Heart right ventricle (tissue), 16 donors: ENCODE results near the gene ANKRD39. TPM values are rescaled to one million over a fixed set of nuclear protein-coding genes. Genes with fewer than 3 reads are reported as not detected.

ENCODE experiments used
- ATAC-seq, 8 donors: fragments of 200-7000 bp; cut with Tn5 transposase; one replicate each; pipeline ENCODE4 v1.9.1; 2020; ENCODE audit warnings: mild to moderate bottlenecking in 8 of 8, moderate library complexity in 8 of 8, moderate number of reproducible peaks in 1 of 8
- DNase-seq, 2 donors: peaks; one replicate each; pipeline ENCODE4 v3.0.0-alpha.2; 2020
- H3K27ac ChIP-seq, 10 donors: fragments of 200-600 bp; sonication (generic) in 2 of 10; one replicate each; pipeline versions ENCODE4 v1.5.0 to v1.8.0; 2020 to 2022; ENCODE audit warnings: mild to moderate bottlenecking in 3 of 10
- H3K27me3 ChIP-seq, 7 donors: fragments of 200-600 bp; one replicate each; pipeline ENCODE4 v1.8.0; 2021 to 2022; ENCODE audit warnings: mild to moderate bottlenecking in 2 of 7
- H3K36me3 ChIP-seq, 9 donors: fragments of 200-600 bp; sonication (generic) in 1 of 9; one replicate each; pipeline versions ENCODE4 v1.5.0 to v1.8.0; 2020 to 2022; ENCODE audit warnings: mild to moderate bottlenecking in 2 of 9
- H3K4me1 ChIP-seq, 9 donors: fragments of 200-600 bp; sonication (generic) in 1 of 9; one replicate each; pipeline versions ENCODE4 v1.5.0 to v1.8.0; 2020 to 2022; ENCODE audit warnings: mild to moderate bottlenecking in 4 of 9
- H3K4me3 ChIP-seq, 10 donors: fragments of 200-600 bp; sonication (generic) in 2 of 10; one replicate each; pipeline versions ENCODE4 v1.5.0 to v1.8.0; 2020 to 2022; ENCODE audit warnings: mild to moderate bottlenecking in 7 of 10, moderate library complexity in 2 of 10
- H3K9me3 ChIP-seq, 11 donors: fragments of 200-600 bp in 10 of 11; sonication (generic) in 2 of 11; one replicate each; pipeline versions ENCODE4 v1.5.0 to v1.8.0; 2013 to 2022; ENCODE audit warnings: mild to moderate bottlenecking in 2 of 11, control low read depth in 1 of 11, moderate library complexity in 1 of 11
- CTCF ChIP-seq, 9 donors: fragments of 200-600 bp; sonication (generic) in 2 of 9; IDR thresholded peaks; one replicate each; pipeline versions ENCODE4 v1.5.0 to v1.8.0; 2021 to 2022; ENCODE audit warnings: antibody characterized with exemption in 9 of 9, mild to moderate bottlenecking in 5 of 9, moderate library complexity in 1 of 9
- WGBS, 2 donors: extraction: QIAGEN DNeasy Blood & Tissue Kit; methylation state at CpG; one replicate each; pipeline ENCODE4 v1.1.7; 2013; ENCODE audit warnings: inconsistent platforms in 1 of 2; 5-methylcytosine and 5-hydroxymethylcytosine counted together
- intact Hi-C, 10 donors: fragments of 100-400 bp; cut with DNase I; formaldehyde crosslinking; loops; one replicate each; pipeline versions ENCODE4 v1.11.1 to v1.14.2; 2022
- microRNA-seq, 2 donors: library from miRNA; unstranded; fragments of <30 nt; microRNA quantifications; one replicate each; pipeline ENCODE4 v1.2.0, GENCODE V29; 2021
- polyA plus RNA-seq, 2 donors: library from polyadenylated mRNA; stranded (reverse); fragments of 200-250 nt; gene quantifications; one replicate each; pipeline ENCODE4 v1.2.3, GENCODE V29; 2013
- total RNA-seq, 10 donors: library from RNA; stranded (reverse); fragmentation: NEBNext Ultra II Directional in 3 of 10; extraction: Animal tissue kit (Norgen Biotek cat#: 25700) in 3 of 10; gene quantifications; one replicate each; pipeline versions ENCODE4 v1.2.1 to v1.2.4, GENCODE V29; 2021 to 2023
- donor health status: Arrhythmogenic right ventricular cardiomyopathy.
- donor health status: ischemic (EF 13 %, LVEDD 7.1; RV severe dilation, severe dysfunction).
- donor health status: healthy with polysubstance abuse.
- donor health status: DM: no; HTN: yes; CAD: no.
- donor health status: DM: no; HTN: no; CAD: no.
- donor health status: ischemic (EF 25% LVEDD 6.9; RV normal size, moderate dysfunction).
- donor health status: ischemic (EF 25% LVEDD 5.7; RV mildly dilated, moderate dysfunction).
- donor health status: healthy.
- donor health status: DM: yes; HTN: yes; CAD: no.
- donor health status: Ischemic cardiomyopathy.
- donor health status: ischemic (EF 35%, LVEDD 5.7; RV mildly dilated, moderate dysfunction).
- donor health status: nonischemic (EF 11% LVEDD 7.7; RV severe dilation, severe dysfunction).
- donor health status: DM: yes; HTN: yes; CAD: no.
- donor health status: PGD.
- donor health status: ischemic (EF 29% LVEDD 5.4; RV normal size, mild dysfunction).
- donor health status: nonischemic (EF 23%, LVEDD 6.1; RV moderate dilation, normal function).

ANKRD39 gene
- total and polyA plus RNA-seq, 12 donors = 14.2 to 26.5 (median 16.4) TPM

- no peak for TF ChIP-seq CTCF (IDR thresholded peaks at IDR 0.05)
- Histone ChIP-seq H3K4me1 (peaks cover 0 to 6% (median 4%) of the 10 kb centered on the region in 9 donors), H3K27me3 (no peaks in the 10 kb centered on the region), H3K36me3 (peaks cover 0 to 81% (median 35%) of the 10 kb centered on the region in 9 donors), H3K4me3 (no peak overlapping the region), H3K27ac (peak overlapping the region in 1 of 10 donors; percentile 10), H3K9me3 (no peaks in the 10 kb centered on the region)
- ATAC-seq (peak in 5 of 8 donors; percentile 5 to 54 (median 10)), DNase-seq (no peak)
- intact Hi-C loops = loop anchor here in 4 of 10 donors (5.0 kb wide), 1 partner anchor 38 kb away; the partner anchor contains the start of gene CNNM4 (in 4 of the 4)
- WGBS, 2 donors = 90 to 91% methylated on average over 27 of the region's 27 CpGs
These were observed 57.5 kb downstream of the ANKRD39 start for GRCh38 chr2:96800061-96801004.

GRCh38 chr2:96799623-96799935, 58.2 kb downstream of the ANKRD39 start:
- intact Hi-C loops = no loop called here
- WGBS, 2 donors = 92 to 93% methylated on average over 8 of the region's 8 CpGs
- DNase-seq (no peak), ATAC-seq (no peak)
- Histone ChIP-seq H3K27ac (no peak overlapping the region), H3K4me3 (no peak overlapping the region), H3K4me1 (peaks cover 0 to 6% (median 4%) of the 10 kb centered on the region in 9 donors), H3K27me3 (no peaks in the 10 kb centered on the region), H3K9me3 (no peaks in the 10 kb centered on the region), H3K36me3 (peaks cover 0 to 75% (median 35%) of the 10 kb centered on the region in 9 donors)
- TF ChIP-seq CTCF (IDR thresholded peaks at IDR 0.05) = no peak

- no peak for ATAC-seq
- WGBS, 2 donors = 84 to 89% methylated on average over 23 of the region's 23 CpGs
- no peak overlapping the region for H3K4me3 ChIP-seq
- peaks cover 0 to 6% (median 4%) of the 10 kb centered on the region in 9 donors for H3K4me1 ChIP-seq
- intact Hi-C loops = no loop called here
- H3K9me3 ChIP-seq = no peaks in the 10 kb centered on the region
- DNase-seq = no peak
- no peaks in the 10 kb centered on the region for H3K27me3 ChIP-seq
- TF ChIP-seq CTCF (IDR thresholded peaks at IDR 0.05) = no peak
- H3K36me3 ChIP-seq = peaks cover 0 to 69% (median 35%) of the 10 kb centered on the region in 9 donors
- H3K27ac ChIP-seq = no peak overlapping the region
These were observed 58.8 kb downstream of the ANKRD39 start for GRCh38 chr2:96798733-96799622.

Small RNA genes lying within 50 kb of the gene (microRNA-seq; reads per million reads assigned to microRNA genes)
- gene MIR3127 = 0.60 to 3.1 reads per million in 2 donors

Other genes with a start within 250 kb of the ANKRD39 start
- gene KANSL3, start 219.7 kb downstream of the ANKRD39 start, total RNA-seq = 10 to 100 TPM; 25.4 to 38.1 (median 31.7) TPM
- 10 to 100 TPM; 12.5 to 21.8 TPM for gene KANSL3, start 219.7 kb downstream of the ANKRD39 start, polyA plus RNA-seq
- gene FER1L5, start 215.3 kb downstream of the ANKRD39 start, total RNA-seq = under 1 TPM in 5 of 10 donors, not detected in 5; 0.04 to 0.14 (median 0.07) TPM
- under 1 TPM; 0.01 to 0.07 TPM for gene FER1L5, start 215.3 kb downstream of the ANKRD39 start, polyA plus RNA-seq
- gene LMAN2L, start 118.0 kb downstream of the ANKRD39 start, total RNA-seq = 10 to 100 TPM; 13.3 to 30.9 (median 18.8) TPM
- 10 to 100 TPM; 11.0 to 31.4 TPM for gene LMAN2L, start 118.0 kb downstream of the ANKRD39 start, polyA plus RNA-seq
- 10 to 100 TPM; 19.1 to 59.7 (median 34.8) TPM for gene CNNM4, start 97.1 kb downstream of the ANKRD39 start, total RNA-seq
- gene CNNM4, start 97.1 kb downstream of the ANKRD39 start, polyA plus RNA-seq = 10 to 100 TPM in 1 of 2 donors, 1 to 10 TPM in 1; 4.3 to 10.1 TPM
- gene CNNM3, start 41.7 kb downstream of the ANKRD39 start, total RNA-seq = 10 to 100 TPM in 8 of 10 donors, 1 to 10 TPM in 2; 7.4 to 18.3 (median 13.8) TPM
- gene CNNM3, start 41.7 kb downstream of the ANKRD39 start, polyA plus RNA-seq = 1 to 10 TPM; 4.0 to 8.3 TPM
- 10 to 100 TPM in 7 of 10 donors, 1 to 10 TPM in 3; 2.6 to 40.0 (median 14.5) TPM for gene ANKRD23, start 14.0 kb downstream of the ANKRD39 start, total RNA-seq
- 10 to 100 TPM in 1 of 2 donors, under 1 TPM in 1; 0.96 to 17.9 TPM for gene ANKRD23, start 14.0 kb downstream of the ANKRD39 start, polyA plus RNA-seq
- gene SEMA4C, start 12.1 kb upstream of the ANKRD39 start, total RNA-seq = 10 to 100 TPM; 16.2 to 43.8 (median 24.5) TPM
- 10 to 100 TPM; 14.1 to 18.0 TPM for gene SEMA4C, start 12.1 kb upstream of the ANKRD39 start, polyA plus RNA-seq
- gene FAM178B, start 128.6 kb upstream of the ANKRD39 start, total RNA-seq = 1 to 10 TPM in 2 of 10 donors, under 1 TPM in 7, not detected in 1; 0.30 to 1.3 (median 0.47) TPM
- gene FAM178B, start 128.6 kb upstream of the ANKRD39 start, polyA plus RNA-seq = under 1 TPM; 0.30 to 0.80 TPM
- gene FAHD2B, start 236.9 kb upstream of the ANKRD39 start, total RNA-seq = 10 to 100 TPM; 24.8 to 42.4 (median 33.2) TPM
- 10 to 100 TPM; 11.9 to 25.9 TPM for gene FAHD2B, start 236.9 kb upstream of the ANKRD39 start, polyA plus RNA-seq